Measurements from ENCODE around the gene HYI.

DNA sequence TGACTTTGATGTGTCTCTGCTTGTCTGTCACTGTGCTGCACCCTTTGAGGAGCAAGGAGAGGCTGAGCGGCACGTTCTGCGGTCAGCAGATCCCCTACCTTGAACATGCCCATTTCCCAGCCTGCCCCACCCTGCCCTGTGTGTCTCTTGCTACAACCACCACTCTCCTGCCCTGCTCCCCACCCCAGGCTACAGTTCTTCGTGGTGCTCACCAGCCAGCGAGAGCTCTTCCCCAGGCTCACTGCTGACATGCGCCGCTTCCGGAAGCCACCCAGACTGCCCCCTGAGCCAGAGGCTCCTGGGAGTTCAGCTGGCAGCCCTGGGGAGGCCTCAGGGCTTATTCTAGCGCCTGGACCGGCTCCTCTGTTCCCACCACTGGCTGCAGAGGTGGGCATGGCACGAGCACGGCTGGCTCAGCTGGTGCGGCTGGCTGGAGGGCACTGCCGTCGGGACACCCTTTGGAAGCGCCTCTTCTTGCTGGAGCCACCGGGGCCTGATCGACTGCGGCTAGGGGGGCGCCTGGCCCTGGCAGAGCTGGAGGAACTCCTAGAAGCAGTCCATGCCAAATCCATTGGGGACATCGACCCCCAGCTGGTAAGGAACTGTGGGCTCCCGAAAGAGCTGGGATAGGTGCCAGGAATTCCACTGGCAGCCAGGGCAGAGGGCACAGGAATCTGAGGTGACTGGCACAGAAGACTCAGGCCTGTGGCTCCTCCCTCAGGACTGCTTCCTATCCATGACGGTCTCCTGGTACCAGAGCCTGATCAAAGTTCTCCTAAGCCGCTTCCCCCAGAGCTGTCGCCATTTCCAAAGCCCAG is 5.6 kb downstream of the HYI start:
- TF ChIP-seq YY1 (IDR thresholded peaks at IDR 0.05; ENCODE audit: insufficient read depth, insufficient read length) (no peak), SUZ12 (IDR thresholded peaks at IDR 0.05; ENCODE audit: extremely low read depth, insufficient read depth, insufficient read length) (no peak), ZNF274 (IDR thresholded peaks at IDR 0.05; ENCODE audit: low read depth, low read length) (no peak)
